ENCODE measurements around the gene TMEM186. TPM values are rescaled to one million over a fixed set of nuclear protein-coding genes. Genes with fewer than 3 reads are reported as not detected.
A peak's percentile ranks its signal among the peaks of the same experiment; 100 is the strongest.

TMEM186 gene
- total RNA-seq, 2 experiments from 2014 or later, result 15.3 to 15.4 TPM

- ATAC-seq, result no peak
- no peaks in the 10 kb centered on the region for H3K27me3 Mint-ChIP-seq
- no peak for TF ChIP-seq CTCF (IDR thresholded peaks at IDR 0.05)
- H3K9me3 Mint-ChIP-seq, result no peaks in the 10 kb centered on the region
- intact Hi-C loops (cut with micrococcal nuclease), result no loop called here
- H3K36me3 Mint-ChIP-seq (ENCODE audit: low read depth), result peaks cover 44% of the 10 kb centered on the region
- ChIA-PET CTCF (no interaction called here), POLR2A (interaction anchor here (0.6 kb wide), 1 partner anchor 23 kb away, joined by 3 read pairs; no protein-coding TSS in a partner anchor)
- H3K4me3 Mint-ChIP-seq, result no peak overlapping the region
- no peak overlapping the region for H3K27ac Mint-ChIP-seq
- H3K4me1 Mint-ChIP-seq (ENCODE audit: low read depth), result peaks cover 3% of the 10 kb centered on the region
- no peak for DNase-seq
These were observed 28.9 kb upstream of the TMEM186 start for GRCh38 chr16:8826278-8826879.

GRCh38 chr16:8822403-8822802 lies 25.0 kb upstream of the TMEM186 start:
- Mint-ChIP-seq H3K27me3 (no peaks in the 10 kb centered on the region), H3K4me3 (no peak overlapping the region), H3K4me1 (ENCODE audit: low read depth) (peaks cover 8% of the 10 kb centered on the region), H3K9me3 (no peaks in the 10 kb centered on the region), H3K27ac (peak overlapping the region; percentile 18), H3K36me3 (ENCODE audit: low read depth) (peaks cover 50% of the 10 kb centered on the region)
- TF ChIP-seq CTCF (IDR thresholded peaks at IDR 0.05), result no peak
- ChIA-PET CTCF (interaction anchor here (1.6 kb wide), 1 partner anchor 58 kb away, joined by 6 read pairs; no protein-coding TSS in a partner anchor), POLR2A (interaction anchor here (0.6 to 1.5 kb wide), 3 partner anchors 9 to 36 kb away, joined by 3 read pairs; no protein-coding TSS in a partner anchor)
- no peak for ATAC-seq
- intact Hi-C loops (cut with micrococcal nuclease), result no loop called here
- no peak for DNase-seq

GRCh38 chr16:8819411-8820034 lies 22.1 kb upstream of the TMEM186 start:
- intact Hi-C loops (cut with micrococcal nuclease), result no loop called here
- Mint-ChIP-seq H3K27me3 (no peaks in the 10 kb centered on the region), H3K27ac (peak overlapping the region; percentile 67), H3K4me1 (ENCODE audit: low read depth) (peaks cover 25% of the 10 kb centered on the region), H3K36me3 (ENCODE audit: low read depth) (peaks cover 61% of the 10 kb centered on the region), H3K4me3 (no peak overlapping the region), H3K9me3 (no peaks in the 10 kb centered on the region)
- no peak for DNase-seq
- CTCF ChIA-PET, result interaction anchor here (1.2 to 1.5 kb wide), 2 partner anchors 8 to 54 kb away, joined by 3 read pairs; no protein-coding TSS in a partner anchor
- POLR2A ChIA-PET, result no interaction called here
- TF ChIP-seq CTCF (IDR thresholded peaks at IDR 0.05), result no peak
- ATAC-seq, result no peak

- intact Hi-C loops (cut with micrococcal nuclease), result no loop called here
- ATAC-seq (no peak), DNase-seq (no peak)
- Mint-ChIP-seq H3K36me3 (ENCODE audit: low read depth) (peaks cover 63% of the 10 kb centered on the region), H3K4me1 (ENCODE audit: low read depth) (peaks cover 33% of the 10 kb centered on the region), H3K27me3 (no peaks in the 10 kb centered on the region), H3K27ac (peak overlapping the region; percentile 67), H3K4me3 (no peak overlapping the region), H3K9me3 (no peaks in the 10 kb centered on the region)
- ChIA-PET POLR2A (no interaction called here), CTCF (interaction anchor here (1.2 kb wide), 1 partner anchor 54 kb away, joined by 3 read pairs; no protein-coding TSS in a partner anchor)
- no peak for TF ChIP-seq CTCF (IDR thresholded peaks at IDR 0.05)
These were observed 21.2 kb upstream of the TMEM186 start for GRCh38 chr16:8818504-8819270.

All from activated CD8-positive, alpha-beta T cell treated with anti-CD3 and anti-CD28 coated beads for 36 hours (primary cell).